Measurements from ENCODE around the gene ISG15.

DNA sequence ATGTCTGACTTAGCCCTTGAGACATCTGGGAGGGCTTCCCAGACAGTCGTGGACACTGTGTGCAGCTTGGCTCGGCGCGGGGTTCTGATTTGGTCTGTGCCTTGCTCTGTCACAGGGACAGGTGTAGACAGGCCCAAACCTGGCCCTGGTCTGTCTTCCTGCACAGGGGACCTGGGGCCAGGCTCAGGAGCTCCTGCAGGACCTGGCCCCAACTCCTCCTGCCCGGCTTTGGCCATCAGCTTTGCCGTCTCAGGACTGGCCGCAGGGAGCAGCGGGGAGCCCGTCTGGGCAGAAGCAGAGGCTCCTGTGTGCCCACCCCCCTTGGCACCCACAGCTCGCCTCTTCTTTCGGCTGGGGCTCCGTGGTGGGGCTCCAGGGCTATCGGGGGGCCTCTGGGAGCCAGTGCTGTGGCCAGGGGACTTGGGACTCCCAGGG, 33.1 kb upstream of the ISG15 start:
- TF ChIP-seq POLR2AphosphoS5 (IDR thresholded peaks at IDR 0.05): no peak
- TF ChIP-seq, protein P1, sequence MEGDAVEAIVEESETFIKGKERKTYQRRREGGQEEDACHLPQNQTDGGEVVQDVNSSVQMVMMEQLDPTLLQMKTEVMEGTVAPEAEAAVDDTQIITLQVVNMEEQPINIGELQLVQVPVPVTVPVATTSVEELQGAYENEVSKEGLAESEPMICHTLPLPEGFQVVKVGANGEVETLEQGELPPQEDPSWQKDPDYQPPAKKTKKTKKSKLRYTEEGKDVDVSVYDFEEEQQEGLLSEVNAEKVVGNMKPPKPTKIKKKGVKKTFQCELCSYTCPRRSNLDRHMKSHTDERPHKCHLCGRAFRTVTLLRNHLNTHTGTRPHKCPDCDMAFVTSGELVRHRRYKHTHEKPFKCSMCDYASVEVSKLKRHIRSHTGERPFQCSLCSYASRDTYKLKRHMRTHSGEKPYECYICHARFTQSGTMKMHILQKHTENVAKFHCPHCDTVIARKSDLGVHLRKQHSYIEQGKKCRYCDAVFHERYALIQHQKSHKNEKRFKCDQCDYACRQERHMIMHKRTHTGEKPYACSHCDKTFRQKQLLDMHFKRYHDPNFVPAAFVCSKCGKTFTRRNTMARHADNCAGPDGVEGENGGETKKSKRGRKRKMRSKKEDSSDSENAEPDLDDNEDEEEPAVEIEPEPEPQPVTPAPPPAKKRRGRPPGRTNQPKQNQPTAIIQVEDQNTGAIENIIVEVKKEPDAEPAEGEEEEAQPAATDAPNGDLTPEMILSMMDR (IDR thresholded peaks at IDR 0.05): no peak
- TF ChIP-seq EP300 (IDR thresholded peaks at IDR 0.05): no peak
